A549 (cell line): Measurements from ENCODE around the gene SIRPA. TPM values are rescaled to one million over a fixed set of nuclear protein-coding genes. Genes with fewer than 3 reads are reported as not detected.

Experiments
- ATAC-seq, 2 experiments: fragments of 200-7000 bp in 1 of 2; fragments of >200 bp in 1 of 2; cut with Nextera tagmentation in 1 of 2; cut with Tn5 transposase in 1 of 2; 3 replicates each; pipeline versions ENCODE4 v1.8.0 to v1.9.1; 2018 to 2020; ENCODE audit warnings: mild to moderate bottlenecking in 1 of 2, moderate library complexity in 1 of 2
- CTCF ChIA-PET: fragments of 300-600 bp; sonication (Branson Sonifier 250); formaldehyde crosslinking; extraction: SDS; loops from one replicate; lab custom pipeline; 2021; ENCODE audit warnings: antibody characterized with exemption, inconsistent platforms; lab: Yijun Ruan, JAX
- POLR2A ChIA-PET: fragments of 350-600 bp; formaldehyde crosslinking; extraction: SDS; loops from one replicate; lab custom pipeline; 2021; ENCODE audit warnings: antibody characterized with exemption, inconsistent platforms; lab: Yijun Ruan, JAX
- DNase-seq, 2 experiments: peaks; one replicate each; pipeline versions ENCODE4 v3.0.0 to v3.0.0-alpha.2; 2011 to 2016; ENCODE audit warnings: low read depth in 1 of 2, low spot score in 1 of 2
- FAIRE-seq: peaks from 2 replicates; lab custom pipeline; 2011; peaks lifted over from hg19 to GRCh38; lab: Jason Lieb, UNC
- H3K27ac ChIP-seq, 2 experiments: fragments of >200 bp; sonication (Bioruptor Twin); formaldehyde crosslinking; 3 replicates each; pipeline ENCODE4 v1.5.1; 2016 to 2017
- H3K4me1 ChIP-seq: fragments of >200 bp; sonication (Bioruptor Twin); formaldehyde crosslinking; 3 replicates; pipeline ENCODE4 v1.6.1; 2016
- H3K4me2 ChIP-seq: fragments of >200 bp; sonication (Bioruptor Twin); formaldehyde crosslinking; 3 replicates; pipeline ENCODE4 v1.6.1; 2016
- H3K4me3 ChIP-seq: fragments of >200 bp; sonication (Bioruptor Twin); formaldehyde crosslinking; 3 replicates; pipeline ENCODE4 v1.5.1; 2016
- H3K9me3 ChIP-seq: fragments of >200 bp; sonication (Bioruptor Twin); formaldehyde crosslinking; 3 replicates; pipeline ENCODE4 v1.6.1; 2016
- CEBPB ChIP-seq, 2 experiments: fragments of >200 bp in 1 of 2; sonication (Bioruptor Twin) in 1 of 2; formaldehyde crosslinking in 1 of 2; IDR thresholded peaks; 2 replicates each; pipeline ENCODE4 v1.6.1; 2012 to 2016
- CHD4 ChIP-seq: fragments of 200-600 bp; sonication (generic); IDR thresholded peaks from 2 replicates; pipeline ENCODE4 v1.6.1; 2016; ENCODE audit warnings: antibody characterized with exemption, mild to moderate bottlenecking, borderline replicate concordance
- EHF ChIP-seq: fragments of 250-450 bp; sonication (Bioruptor Pico); IDR thresholded peaks from 2 replicates; pipeline ENCODE4 v1.5.0; 2020; ENCODE audit warnings: mild to moderate bottlenecking
- FOSB ChIP-seq: fragments of 250-450 bp; sonication (Bioruptor Pico); IDR thresholded peaks from 2 replicates; pipeline ENCODE4 v1.5.0; 2020; ENCODE audit warnings: mild to moderate bottlenecking, moderate library complexity
- FOSL2 ChIP-seq, 2 experiments: fragments of 450-650 bp in 1 of 2; fragments of >200 bp in 1 of 2; sonication (Bioruptor Twin) in 1 of 2; formaldehyde crosslinking; IDR thresholded peaks; 2 replicates each; pipeline versions ENCODE4 v1.5.0 to v1.6.1; 2016 to 2020; ENCODE audit warnings: mild to moderate bottlenecking in 1 of 2, moderate library complexity in 1 of 2
- GATA3 ChIP-seq: IDR thresholded peaks from 2 replicates; pipeline ENCODE4 v1.6.1; 2012; ENCODE audit warnings: borderline replicate concordance
- HEYL ChIP-seq: fragments of 250-450 bp; sonication (Bioruptor Pico); IDR thresholded peaks from 2 replicates; pipeline ENCODE4 v1.8.0; 2021; ENCODE audit warnings: mild to moderate bottlenecking, moderate library complexity
- HMGXB4 ChIP-seq: fragments of 250-450 bp; sonication (Bioruptor Pico); IDR thresholded peaks from 2 replicates; pipeline ENCODE4 v1.5.0; 2021; ENCODE audit warnings: mild to moderate bottlenecking, moderate library complexity, borderline replicate concordance
- HOXA7 ChIP-seq: fragments of 250-450 bp; sonication (Bioruptor Pico); IDR thresholded peaks from 2 replicates; pipeline ENCODE4 v1.5.0; 2020; ENCODE audit warnings: mild to moderate bottlenecking, moderate library complexity
- HOXB13 ChIP-seq: fragments of 250-450 bp; sonication (Bioruptor Pico); IDR thresholded peaks from 2 replicates; pipeline ENCODE4 v1.5.0; 2020; ENCODE audit warnings: low read depth, mild to moderate bottlenecking, moderate library complexity
- JUN ChIP-seq, 2 experiments: fragments of >200 bp; sonication (Bioruptor Twin); formaldehyde crosslinking; IDR thresholded peaks; 2 replicates in 1 of 2; 3 replicates in 1 of 2; pipeline ENCODE4 v1.6.1; 2016 to 2017
- MAFK ChIP-seq: fragments of 450-650 bp; IDR thresholded peaks from 2 replicates; pipeline ENCODE4 v1.6.1; 2014; ENCODE audit not compliant: partially characterized antibody
- NR3C1 ChIP-seq: fragments of >200 bp; sonication (Bioruptor Twin); formaldehyde crosslinking; IDR thresholded peaks from 3 replicates; pipeline ENCODE4 v1.6.1; 2017
- PHF8 ChIP-seq: fragments of 200-600 bp; sonication (generic); IDR thresholded peaks from 2 replicates; pipeline ENCODE4 v1.6.1; 2016; ENCODE audit warnings: low read depth, mild to moderate bottlenecking, antibody characterized with exemption, moderate library complexity, borderline replicate concordance
- POLR2AphosphoS2 ChIP-seq: conservative IDR thresholded peaks from 2 replicates; pipeline ENCODE4 v1.6.1; 2012; ENCODE audit warnings: low read length, improper control_type of control experiment, inconsistent platforms
- SMC3 ChIP-seq: fragments of >200 bp; sonication (Bioruptor Twin); formaldehyde crosslinking; IDR thresholded peaks from 3 replicates; pipeline ENCODE4 v1.6.1; 2018; ENCODE audit warnings: inconsistent platforms
- TFCP2L1 ChIP-seq: fragments of 250-450 bp; sonication (Bioruptor Pico); IDR thresholded peaks from 2 replicates; pipeline ENCODE4 v1.5.0; 2021; ENCODE audit warnings: mild to moderate bottlenecking
- ZFP36 ChIP-seq: fragments of 450-650 bp; IDR thresholded peaks from 2 replicates; pipeline ENCODE4 v1.6.1; 2014; ENCODE audit warnings: borderline replicate concordance; ENCODE audit not compliant: partially characterized antibody
- ZNF302 ChIP-seq: fragments of 250-450 bp; sonication (Bioruptor Pico); IDR thresholded peaks from 2 replicates; pipeline ENCODE4 v1.9.0; 2021; ENCODE audit warnings: inconsistent platforms, mild to moderate bottlenecking, moderate library complexity
- ZSCAN20 ChIP-seq: fragments of 250-450 bp; sonication (Bioruptor Pico); IDR thresholded peaks from 2 replicates; pipeline ENCODE4 v1.8.0; 2022; ENCODE audit warnings: mild to moderate bottlenecking, moderate library complexity
- WGBS: methylation state at CpG from one replicate; pipeline ENCODE4 v1.1.6; 2017; ENCODE audit errors: missing lambda C conversion rate; 5-methylcytosine and 5-hydroxymethylcytosine counted together
- polyA plus RNA-seq, 4 experiments: library from polyadenylated mRNA; depleted of rRNA in 3 of 4; stranded (reverse); fragments of >200 nt; fragmentation: RNase III in 1 of 4; extraction: RNeasy Plus Mini Kit Qiagen cat#74134 plus additional on column Dnase treatment in 1 of 4; gene quantifications; 2 replicates in 3 of 4; 3 replicates in 1 of 4; pipeline ENCODE4 v1.2.3, GENCODE V29; 2011 to 2017
- TF ChIP-seq, protein P1 (sequence below): fragments of 200-600 bp; sonication (generic); IDR thresholded peaks from 2 replicates; pipeline ENCODE4 v1.6.1; 2016; ENCODE audit warnings: antibody characterized with exemption, mild to moderate bottlenecking, moderate library complexity
- TF ChIP-seq, protein P2 (sequence below): fragments of >200 bp; sonication (Bioruptor Twin); formaldehyde crosslinking; IDR thresholded peaks from 2 replicates; pipeline ENCODE4 v1.6.1; 2016
- TF ChIP-seq, protein P3 (sequence below): IDR thresholded peaks from 2 replicates; pipeline ENCODE4 v1.6.1; 2012
- TF ChIP-seq, protein P4 (sequence below): fragments of 250-450 bp; sonication (Bioruptor Pico); IDR thresholded peaks from 2 replicates; pipeline ENCODE4 v1.5.0; 2020; ENCODE audit warnings: low read depth, mild to moderate bottlenecking, moderate library complexity

Gene SIRPA
- polyA plus RNA-seq, 2 of the 4 experiments (the other 2 are of a cell fraction) = 12.8 to 21.6 TPM

DNA sequence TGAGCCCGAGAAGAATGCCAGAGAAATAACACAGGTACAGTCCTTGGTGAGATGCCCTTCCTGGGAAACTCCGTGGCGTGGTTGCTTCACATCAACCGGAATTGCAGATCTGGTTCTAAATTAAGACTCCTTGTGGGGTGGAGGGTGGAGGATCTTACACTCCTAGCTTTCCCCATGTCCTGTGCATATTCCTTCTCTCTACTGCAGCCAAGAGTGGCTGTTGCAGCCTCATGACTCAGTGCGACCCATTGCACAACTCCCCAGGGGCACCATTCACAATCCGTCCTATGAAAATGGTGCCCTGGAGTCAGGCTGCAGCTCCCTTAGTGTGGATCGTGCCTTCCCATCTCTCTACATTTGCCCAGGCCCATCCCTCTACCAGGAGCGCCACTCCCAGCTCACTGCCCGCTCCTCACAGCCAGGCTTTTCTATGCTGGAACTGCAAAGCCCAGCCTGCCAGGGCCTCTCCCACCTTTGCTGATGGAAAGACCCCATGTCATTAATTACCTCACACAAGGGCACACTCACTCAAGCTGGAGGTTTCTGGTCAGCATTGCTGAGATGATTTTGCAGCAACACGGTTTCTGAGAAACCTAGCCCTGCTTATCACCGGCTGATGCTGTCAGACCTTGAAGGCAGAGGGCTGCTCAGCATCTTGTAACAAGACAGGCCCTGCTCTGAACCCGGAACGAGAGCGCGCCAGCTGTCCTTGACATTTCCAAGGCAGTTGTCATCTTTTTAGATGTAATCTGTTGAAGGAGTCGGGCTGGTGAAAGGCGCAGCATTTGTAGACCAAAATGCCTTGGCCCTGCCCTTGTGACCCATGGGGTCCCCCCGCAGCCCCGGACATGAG lies 39.7 kb downstream of the SIRPA start:
- peaks cover 12% of the 10 kb centered on the region for H3K4me1 ChIP-seq
- FAIRE-seq (no peak), ATAC-seq (peak; percentile 49 to 63; a peak in 5 of 6 replicates), DNase-seq (no peak)
- no peaks in the 10 kb centered on the region for H3K9me3 ChIP-seq
- H3K27ac ChIP-seq = no peak overlapping the region
- CTCF ChIA-PET = interaction anchor here (1.0 to 1.4 kb wide), 4 partner anchors 16 to 133 kb away, joined by 3 to 6 read pairs (median 4); no protein-coding TSS in a partner anchor
- TF ChIP-seq ZFP36 (no peak), GATA3 (no peak), HMGXB4 (no peak), MAFK (no peak), EHF (CRISPR knock-in tag) (no peak), FOSL2 (IDR thresholded peaks at IDR 0.05) (0 out of 2 replicates have a peak, but pooled peaks have one; percentile 18), FOSL2 (CRISPR knock-in tag; IDR thresholded peaks at IDR 0.05) (no peak), ZNF302 (CRISPR knock-in tag) (no peak), HEYL (no peak), PHF8 (no peak), CEBPB (IDR thresholded peaks at IDR 0.05) (peak; percentile 77 to 78), FOSB (CRISPR knock-in tag) (no peak), HOXA7 (no peak), SMC3 (no peak), CHD4 (no peak)
- TF ChIP-seq, protein P1, sequence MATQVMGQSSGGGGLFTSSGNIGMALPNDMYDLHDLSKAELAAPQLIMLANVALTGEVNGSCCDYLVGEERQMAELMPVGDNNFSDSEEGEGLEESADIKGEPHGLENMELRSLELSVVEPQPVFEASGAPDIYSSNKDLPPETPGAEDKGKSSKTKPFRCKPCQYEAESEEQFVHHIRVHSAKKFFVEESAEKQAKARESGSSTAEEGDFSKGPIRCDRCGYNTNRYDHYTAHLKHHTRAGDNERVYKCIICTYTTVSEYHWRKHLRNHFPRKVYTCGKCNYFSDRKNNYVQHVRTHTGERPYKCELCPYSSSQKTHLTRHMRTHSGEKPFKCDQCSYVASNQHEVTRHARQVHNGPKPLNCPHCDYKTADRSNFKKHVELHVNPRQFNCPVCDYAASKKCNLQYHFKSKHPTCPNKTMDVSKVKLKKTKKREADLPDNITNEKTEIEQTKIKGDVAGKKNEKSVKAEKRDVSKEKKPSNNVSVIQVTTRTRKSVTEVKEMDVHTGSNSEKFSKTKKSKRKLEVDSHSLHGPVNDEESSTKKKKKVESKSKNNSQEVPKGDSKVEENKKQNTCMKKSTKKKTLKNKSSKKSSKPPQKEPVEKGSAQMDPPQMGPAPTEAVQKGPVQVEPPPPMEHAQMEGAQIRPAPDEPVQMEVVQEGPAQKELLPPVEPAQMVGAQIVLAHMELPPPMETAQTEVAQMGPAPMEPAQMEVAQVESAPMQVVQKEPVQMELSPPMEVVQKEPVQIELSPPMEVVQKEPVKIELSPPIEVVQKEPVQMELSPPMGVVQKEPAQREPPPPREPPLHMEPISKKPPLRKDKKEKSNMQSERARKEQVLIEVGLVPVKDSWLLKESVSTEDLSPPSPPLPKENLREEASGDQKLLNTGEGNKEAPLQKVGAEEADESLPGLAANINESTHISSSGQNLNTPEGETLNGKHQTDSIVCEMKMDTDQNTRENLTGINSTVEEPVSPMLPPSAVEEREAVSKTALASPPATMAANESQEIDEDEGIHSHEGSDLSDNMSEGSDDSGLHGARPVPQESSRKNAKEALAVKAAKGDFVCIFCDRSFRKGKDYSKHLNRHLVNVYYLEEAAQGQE = no peak
- TF ChIP-seq, protein P2, sequence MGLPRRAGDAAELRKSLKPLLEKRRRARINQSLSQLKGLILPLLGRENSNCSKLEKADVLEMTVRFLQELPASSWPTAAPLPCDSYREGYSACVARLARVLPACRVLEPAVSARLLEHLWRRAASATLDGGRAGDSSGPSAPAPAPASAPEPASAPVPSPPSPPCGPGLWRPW = peak; percentile 23; the same call in 1 of the 2 replicates
- H3K4me2 ChIP-seq = peak overlapping the region; percentile 15
- POLR2A ChIA-PET = no interaction called here
- H3K4me3 ChIP-seq = no peak overlapping the region
- WGBS = 84% methylated on average over 19 of the region's 19 CpGs

DNA sequence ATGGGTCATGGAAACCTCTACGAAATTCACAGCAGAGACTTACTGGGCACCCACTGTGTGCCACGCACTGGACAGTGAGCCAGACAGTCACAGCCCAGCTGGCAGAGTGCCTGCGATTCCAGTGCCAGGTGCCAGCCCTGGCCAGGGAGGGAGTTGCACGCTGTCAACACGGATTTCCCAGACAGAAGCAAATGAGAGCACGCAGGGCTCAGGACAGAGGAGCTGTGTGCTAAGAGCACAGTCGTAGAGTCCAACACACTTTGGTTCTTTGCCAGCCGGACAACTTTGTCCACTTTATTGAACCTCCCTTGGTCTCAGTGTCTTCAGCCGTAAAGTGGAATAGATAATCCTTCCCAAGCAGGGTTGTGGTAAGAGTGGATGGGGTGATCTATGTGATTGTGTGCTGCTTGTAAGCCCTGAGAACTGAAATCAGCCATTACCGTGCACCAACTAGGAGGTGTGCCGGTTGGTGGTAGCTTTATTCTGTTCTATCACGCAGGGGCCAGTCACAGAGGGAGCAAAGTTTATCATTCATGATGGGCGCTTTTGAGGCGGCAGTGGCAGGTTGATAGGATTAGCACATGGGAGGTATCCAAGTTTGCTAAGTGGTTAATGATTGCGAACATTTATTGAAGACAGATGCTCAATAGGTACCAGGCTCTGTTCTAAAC lies 40.6 kb downstream of the SIRPA start:
- Histone ChIP-seq H3K9me3 (no peaks in the 10 kb centered on the region), H3K4me3 (no peak overlapping the region), H3K27ac (no peak overlapping the region), H3K4me1 (peaks cover 12% of the 10 kb centered on the region), H3K4me2 (no peak overlapping the region)
- DNase-seq (no peak), ATAC-seq (no peak; a peak in 1 of 6 replicates), FAIRE-seq (no peak)
- POLR2A ChIA-PET = no interaction called here
- 86% methylated on average over 15 of the region's 15 CpGs for WGBS
- CTCF ChIA-PET = interaction anchor here (1.0 to 1.2 kb wide), 2 partner anchors 36 to 134 kb away, joined by 3 to 4 read pairs; no protein-coding TSS in a partner anchor
- TF ChIP-seq FOSL2 (IDR thresholded peaks at IDR 0.05) = no peak
- no peak for TF ChIP-seq FOSL2 (CRISPR knock-in tag; IDR thresholded peaks at IDR 0.05)
- TF ChIP-seq EHF (CRISPR knock-in tag) = no peak
- no peak for TF ChIP-seq POLR2AphosphoS2
- TF ChIP-seq, protein P3, sequence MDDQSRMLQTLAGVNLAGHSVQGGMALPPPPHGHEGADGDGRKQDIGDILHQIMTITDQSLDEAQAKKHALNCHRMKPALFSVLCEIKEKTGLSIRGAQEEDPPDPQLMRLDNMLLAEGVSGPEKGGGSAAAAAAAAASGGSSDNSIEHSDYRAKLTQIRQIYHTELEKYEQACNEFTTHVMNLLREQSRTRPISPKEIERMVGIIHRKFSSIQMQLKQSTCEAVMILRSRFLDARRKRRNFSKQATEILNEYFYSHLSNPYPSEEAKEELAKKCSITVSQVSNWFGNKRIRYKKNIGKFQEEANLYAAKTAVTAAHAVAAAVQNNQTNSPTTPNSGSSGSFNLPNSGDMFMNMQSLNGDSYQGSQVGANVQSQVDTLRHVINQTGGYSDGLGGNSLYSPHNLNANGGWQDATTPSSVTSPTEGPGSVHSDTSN = no peak
- TF ChIP-seq, protein P4, sequence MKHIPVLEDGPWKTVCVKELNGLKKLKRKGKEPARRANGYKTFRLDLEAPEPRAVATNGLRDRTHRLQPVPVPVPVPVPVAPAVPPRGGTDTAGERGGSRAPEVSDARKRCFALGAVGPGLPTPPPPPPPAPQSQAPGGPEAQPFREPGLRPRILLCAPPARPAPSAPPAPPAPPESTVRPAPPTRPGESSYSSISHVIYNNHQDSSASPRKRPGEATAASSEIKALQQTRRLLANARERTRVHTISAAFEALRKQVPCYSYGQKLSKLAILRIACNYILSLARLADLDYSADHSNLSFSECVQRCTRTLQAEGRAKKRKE = no peak
- no peak for TF ChIP-seq HOXB13
- TF ChIP-seq TFCP2L1 (CRISPR knock-in tag) = no peak
- TF ChIP-seq CEBPB (IDR thresholded peaks at IDR 0.05) = no peak
- TF ChIP-seq JUN (IDR thresholded peaks at IDR 0.05) = no peak
- no peak for TF ChIP-seq SMC3
- no peak for TF ChIP-seq NR3C1
- TF ChIP-seq ZSCAN20 (CRISPR knock-in tag) = no peak
- TF ChIP-seq HOXA7 = no peak
- TF ChIP-seq HMGXB4 = no peak
- TF ChIP-seq ZNF302 (CRISPR knock-in tag) = no peak
